GM21390 (cell line): Measurements from ENCODE around the gene CLN6.

Source experiments
- ATAC-seq: cut with Tn5 transposase; IDR thresholded peaks from one replicate; pipeline ENCODE4 v1.9.1; 2021; ENCODE audit not compliant: unreplicated experiment

CLN6 gene

DNA sequence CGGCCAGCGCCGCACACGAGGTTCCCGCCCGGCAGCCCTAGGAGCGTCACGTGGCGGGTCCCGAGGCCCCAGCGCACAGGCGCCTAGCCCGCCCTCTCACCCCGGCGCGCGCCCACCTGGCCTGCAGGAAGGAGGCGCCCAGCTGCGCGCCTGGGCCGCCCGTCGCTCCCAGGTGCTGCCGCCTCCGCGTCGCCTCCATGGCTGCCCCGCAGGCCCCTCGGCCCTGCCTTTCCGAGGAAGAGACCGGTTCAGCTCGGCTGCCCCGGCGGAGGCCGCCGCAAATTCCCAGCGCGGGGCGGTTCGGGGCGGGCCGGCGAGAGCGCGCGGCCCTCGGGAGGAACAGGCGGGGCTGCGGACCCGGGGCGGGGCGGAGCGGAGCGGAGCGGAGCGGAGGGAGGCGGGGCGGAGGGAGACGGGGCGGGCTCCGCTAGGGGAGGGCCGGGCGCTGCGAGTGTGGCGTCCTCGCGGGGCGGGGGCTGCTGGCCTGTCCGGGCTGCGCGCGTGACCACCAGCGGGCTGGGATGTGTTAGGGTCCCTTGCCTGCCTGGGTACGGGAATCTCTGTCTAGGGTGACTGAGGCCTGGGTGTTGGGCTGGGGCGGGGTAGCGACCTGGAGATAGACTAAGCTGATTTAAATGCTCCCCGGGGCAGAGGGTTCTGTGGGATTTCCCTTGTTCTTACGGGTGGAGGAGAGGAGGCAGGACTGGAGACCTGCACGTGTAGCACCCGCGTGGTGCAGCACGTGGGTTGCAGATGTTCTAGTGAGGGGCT, at the start of gene CLN6:
Gene CLN6 (minus strand): TSS at position 343 of the 771 bp plus-strand sequence. CDS start 144 bp downstream, at position 199.
- ATAC-seq, result peak; percentile 68

DNA sequence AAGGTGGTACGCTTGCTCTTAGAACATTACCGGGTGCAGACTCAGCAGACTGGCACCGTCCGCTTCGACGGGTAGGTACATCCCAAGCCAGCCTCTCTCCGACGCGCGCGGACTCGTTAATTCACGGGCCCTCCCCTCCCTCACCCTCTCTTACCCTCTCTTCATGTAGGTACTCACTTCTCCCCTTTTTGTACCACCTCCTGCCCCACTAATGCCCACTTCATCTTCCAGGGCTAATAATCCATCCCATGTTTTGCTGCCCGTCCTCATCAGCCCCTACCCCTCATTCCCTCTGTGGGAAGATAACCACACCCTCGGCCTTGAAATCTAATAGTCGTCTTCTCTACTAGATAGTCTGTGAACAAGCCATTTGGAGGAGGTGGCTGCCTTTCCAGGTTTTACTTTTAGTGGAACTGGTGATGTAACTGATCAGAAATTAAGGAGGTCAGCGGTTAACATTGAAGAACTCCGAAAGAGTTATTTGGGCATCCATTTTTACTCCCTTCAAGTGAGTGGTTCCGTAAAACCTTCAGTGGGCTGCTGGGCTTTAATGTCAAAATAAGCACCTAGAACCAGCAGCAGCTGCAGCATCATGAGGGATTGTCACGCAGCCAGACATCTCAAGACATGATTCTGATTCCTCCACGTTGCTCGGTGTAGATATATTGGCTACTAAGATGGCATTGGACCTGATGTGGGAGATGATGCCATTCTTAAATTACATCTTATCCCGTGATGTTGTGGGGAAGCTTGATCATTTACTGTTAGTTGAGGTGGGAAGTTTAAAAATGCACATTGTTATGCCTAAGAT, 49.3 kb upstream of the CLN6 start:
- ATAC-seq, result no peak

DNA sequence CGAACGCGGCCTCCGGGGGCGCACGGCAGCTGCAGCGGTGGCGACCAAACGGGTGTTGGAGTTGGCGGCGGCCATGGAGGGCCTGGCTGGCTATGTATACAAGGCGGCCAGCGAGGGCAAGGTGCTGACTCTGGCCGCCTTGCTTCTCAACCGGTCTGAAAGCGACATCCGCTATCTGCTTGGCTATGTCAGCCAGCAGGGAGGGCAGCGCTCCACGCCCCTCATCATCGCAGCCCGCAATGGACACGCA, 48.7 kb upstream of the CLN6 start:
- ATAC-seq, result no peak

DNA sequence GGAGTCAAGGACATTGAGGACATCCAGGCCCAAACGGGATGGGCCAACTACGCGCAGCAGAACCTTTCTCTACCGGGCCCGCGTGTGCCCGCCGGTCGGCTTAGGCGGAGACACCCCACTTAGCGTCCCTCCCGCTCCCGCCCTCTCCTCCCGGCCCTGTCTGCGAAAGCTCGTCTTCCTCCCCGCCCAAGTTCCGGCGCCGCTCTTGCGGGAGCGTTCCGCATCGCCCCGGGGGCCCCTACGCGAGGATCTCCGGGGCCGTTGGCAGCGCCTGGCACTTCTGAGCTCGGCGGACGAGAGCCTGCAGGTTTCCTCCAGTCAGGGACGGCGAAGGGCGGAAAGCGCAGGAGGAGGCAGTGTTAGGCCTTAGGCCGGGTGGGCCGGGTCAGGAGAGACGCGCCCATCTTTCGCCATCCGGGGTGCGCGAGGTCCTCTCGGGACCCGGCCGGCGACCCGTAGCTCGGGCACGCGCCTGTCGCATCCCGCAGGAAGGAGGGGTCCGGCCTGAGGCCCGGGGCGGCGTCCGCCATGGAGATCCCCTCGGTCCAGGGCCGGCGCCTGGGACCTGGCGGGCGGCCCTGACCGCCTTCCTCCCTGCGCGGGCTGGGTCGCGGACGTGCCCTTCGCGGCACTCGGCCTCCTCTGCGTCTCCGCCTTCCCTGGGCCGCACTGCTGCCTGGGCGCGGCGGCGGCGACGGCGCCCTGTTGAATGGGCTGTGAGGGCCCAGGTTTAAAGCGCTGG, 48.2 kb upstream of the CLN6 start, which contains the start of gene FEM1B:
Gene FEM1B (plus strand): TSS at position 143 of the 742 bp plus-strand sequence. CDS start 673 bp downstream, outside the sequence.
- peak; percentile 62 for ATAC-seq

DNA sequence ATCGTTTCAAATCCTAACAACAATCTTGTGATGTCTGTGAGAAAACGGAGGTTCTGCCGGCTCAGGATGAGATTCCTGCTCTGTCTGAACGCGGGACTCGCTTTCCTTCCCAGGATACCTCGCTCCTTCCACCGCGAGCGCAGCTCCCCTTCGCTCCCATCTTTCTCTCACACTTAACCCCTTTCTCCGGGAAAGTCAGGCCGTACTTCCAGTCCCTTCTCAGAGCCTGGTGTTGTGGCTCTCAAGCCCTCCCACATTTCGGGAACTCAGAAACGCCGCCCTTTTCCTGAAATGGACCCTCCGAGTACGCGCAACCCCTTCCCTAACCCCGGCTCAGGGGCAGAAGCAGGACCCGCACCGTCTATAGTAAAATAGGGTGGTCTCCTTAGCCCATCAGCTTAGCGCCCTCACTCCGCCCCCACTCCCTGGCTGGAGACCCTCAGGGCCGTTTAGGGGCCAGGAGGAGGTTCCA, 47.6 kb upstream of the CLN6 start:
- ATAC-seq, result peak; percentile 14

DNA sequence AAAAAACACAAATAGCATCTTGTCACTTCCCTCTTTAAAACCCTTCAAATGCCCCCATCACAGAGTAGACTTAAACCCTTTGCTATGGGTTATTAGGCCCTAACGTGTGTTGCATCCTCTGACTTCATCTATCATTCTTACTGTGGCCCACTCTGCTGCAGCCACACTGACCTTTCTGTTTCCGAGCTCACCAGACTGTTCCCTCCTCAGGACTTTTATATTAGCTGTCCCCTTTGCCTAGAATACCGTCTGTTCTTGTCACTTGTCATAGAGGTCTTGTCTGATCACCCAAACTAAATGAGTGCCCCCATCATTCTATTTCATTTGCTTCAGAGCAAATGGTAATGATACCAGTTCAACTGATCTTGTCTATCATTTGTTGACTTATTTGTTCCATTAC, 47.1 kb upstream of the CLN6 start:
- no peak for ATAC-seq

DNA sequence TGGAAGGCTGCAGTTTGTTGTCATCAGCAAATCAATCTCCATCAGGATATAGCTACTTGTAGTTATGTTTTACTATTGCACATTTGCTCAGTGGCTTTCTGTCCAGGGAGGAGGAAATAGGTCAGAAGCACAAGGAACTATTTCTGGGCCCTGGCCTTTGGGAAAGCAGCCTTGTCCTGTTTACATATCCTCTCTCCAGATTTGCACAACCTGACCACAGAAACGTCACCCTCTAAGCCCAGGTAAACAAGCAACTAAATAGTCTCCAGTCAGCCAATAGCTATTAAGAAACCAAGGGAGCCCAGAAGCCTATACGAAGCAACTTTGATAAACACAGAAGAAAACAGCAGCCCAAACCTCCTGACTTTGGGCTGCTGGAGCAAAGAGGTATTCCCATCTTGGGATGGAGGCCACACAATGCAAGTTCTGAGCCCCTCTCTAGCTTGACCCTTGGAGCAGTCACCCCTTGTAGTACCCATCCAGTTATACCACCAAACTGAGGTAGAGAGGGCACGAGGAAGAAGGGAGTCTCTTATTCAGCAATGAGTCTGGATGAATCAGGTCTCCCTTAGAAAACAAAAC, 45.7 kb upstream of the CLN6 start:
- ATAC-seq, result no peak

DNA sequence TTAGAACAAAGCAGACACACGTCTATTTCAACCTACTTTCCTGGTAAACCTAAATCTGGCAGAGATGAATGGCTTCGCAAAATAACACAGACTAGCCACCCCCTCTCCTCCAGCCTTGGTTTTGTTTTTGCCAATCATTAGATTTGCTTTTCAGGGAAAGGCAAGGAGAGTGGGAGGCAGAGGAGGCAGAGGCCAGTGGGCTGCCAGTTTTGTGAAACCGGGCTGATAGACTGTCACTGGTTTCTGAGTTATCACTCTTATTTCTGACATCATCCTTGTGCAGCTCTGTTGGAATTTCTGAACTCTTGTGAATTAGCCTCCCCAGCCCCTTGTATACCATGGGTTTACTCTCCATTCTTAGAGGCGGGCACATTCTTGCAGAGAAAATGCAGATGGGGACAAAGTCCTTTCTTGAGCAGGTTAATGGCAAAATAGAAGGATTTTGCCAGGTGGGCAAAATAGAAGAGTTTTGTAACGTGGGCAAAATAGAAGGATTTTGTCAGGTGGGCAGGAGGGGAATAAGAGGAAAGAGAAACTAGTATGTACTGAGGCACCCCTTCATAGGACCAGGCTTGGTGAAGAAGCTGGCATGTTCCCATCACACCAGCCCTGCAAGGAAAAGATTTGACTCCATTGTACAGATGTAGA, 44.8 kb upstream of the CLN6 start:
- ATAC-seq, result no peak

DNA sequence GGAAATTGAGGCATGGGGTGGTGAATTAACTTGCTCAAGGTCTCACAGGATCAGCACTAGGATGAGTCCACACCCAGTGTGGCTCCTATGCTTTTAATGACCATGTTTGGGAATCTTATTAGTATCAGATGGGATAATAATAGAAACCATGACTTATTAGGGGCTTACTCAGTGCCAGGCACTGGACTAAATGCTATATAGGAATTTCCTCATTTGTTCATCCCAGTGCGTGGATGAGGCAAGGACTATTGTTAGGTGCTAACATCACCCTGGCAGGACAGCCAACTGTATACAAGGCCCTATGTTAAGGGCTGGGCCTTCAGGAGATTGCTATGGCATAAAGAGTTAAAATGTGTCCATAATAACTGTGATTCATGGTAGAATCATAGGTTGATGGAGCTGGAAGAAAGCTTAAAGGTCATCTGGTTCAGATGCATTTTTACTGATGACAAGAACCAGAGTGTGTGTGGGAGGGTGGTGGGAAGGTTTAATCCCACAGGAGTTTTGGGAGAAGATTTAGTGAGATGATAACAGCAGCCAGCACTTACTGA, 43.3 kb upstream of the CLN6 start:
- no peak for ATAC-seq

DNA sequence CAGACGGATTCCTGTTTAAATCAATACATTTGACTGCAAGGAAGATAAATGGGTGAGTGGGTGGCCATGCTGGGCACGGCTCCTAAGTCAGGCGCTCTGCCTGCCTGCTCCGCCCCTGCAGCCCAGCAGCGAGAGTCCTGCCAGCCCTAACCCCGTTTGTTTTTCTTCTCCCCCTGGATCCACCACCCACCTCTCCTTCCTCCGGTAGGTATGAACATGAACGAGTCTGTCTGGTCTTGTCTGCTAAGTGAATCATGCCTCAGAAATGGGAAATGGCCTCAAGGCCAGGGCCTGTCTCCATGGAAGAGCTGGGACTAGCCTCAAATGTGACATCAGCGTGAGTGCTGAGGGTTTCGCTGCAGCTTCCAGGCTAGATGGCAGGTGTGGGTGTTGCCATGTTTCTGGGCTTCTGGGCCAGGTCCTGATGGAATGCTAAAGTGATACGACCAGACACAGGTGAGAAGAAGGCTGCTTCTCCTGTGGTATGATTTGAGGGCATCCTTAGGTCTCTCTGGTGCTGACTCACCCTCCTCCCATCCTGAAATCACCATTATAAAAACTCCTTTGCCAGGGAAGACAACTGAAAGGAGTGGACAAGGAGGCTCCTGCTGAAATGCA, 42.4 kb upstream of the CLN6 start:
- ATAC-seq, result no peak

DNA sequence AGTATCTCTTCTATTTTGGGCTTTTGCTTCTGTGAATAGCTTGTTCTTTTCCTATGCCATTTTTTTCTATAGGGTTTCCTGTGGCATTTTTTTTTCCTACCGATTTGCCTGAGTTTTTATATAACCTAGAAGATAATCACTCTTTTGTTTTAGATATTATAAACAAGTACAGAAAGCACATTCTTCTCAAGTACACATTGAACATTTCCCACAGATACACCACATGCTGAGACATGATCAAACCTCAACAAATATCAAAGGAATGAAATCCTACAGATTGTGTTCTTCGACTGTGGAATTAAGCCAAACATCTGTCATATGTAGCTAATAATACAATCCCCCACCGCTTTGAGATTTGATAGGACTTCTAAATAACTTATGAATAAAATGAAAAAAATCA, 38.9 kb upstream of the CLN6 start:
- no peak for ATAC-seq

DNA sequence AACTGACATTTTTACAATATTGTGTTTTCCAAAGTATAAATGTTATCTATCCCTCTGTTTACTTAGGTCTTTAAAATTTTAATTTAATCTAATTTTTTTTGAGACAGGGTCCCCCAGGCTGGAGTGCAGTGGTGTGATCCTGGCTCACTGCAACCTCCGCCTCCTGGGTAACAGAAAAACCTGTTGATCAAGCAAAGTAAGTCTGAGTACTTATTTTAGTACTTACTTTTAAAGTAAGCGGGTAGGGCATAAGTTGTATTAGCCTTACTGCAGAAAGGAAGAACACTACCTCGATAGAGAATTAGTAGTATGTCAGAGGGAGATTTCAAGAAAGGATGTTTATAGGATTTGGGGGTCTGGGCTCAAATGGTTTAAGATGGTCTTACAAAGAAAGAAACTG, 36.1 kb upstream of the CLN6 start:
- no peak for ATAC-seq

DNA sequence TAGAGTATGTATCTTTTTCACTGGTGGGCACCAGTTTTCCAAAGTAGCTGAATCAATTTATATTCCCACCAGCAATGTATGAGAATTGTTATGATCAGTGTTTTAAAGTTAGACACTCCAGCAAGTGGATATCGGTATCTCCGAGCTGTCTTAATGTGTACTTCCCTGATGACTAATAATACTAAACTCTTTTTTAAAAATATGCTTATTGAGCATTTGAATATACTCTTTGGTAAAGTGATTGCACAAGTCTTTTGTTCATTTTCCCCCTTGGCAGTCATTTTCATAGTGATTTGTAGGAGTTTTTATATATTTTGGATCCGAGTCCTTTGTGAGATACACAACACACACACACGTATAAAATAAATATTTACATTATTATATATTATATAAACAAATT, 35.6 kb upstream of the CLN6 start:
- ATAC-seq, result no peak

DNA sequence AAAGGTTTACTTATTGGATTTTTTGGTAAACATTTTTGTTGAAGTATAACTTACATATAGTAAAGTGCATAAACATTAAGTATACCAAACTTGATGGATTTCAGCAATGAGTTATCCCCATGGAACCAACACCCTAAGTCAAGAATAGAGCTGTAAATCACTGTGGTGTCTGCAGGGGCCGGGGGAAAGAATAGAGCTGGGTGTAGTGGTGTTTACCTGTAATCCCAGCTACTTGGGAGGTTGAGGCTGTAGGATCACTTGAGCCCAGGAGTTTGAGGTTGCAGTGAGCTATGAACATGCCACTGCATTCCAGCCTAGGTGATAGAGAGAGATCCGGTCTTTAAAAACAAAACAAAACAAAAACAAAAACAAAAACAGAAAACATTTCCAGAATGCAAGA, 34.8 kb upstream of the CLN6 start:
- no peak for ATAC-seq

DNA sequence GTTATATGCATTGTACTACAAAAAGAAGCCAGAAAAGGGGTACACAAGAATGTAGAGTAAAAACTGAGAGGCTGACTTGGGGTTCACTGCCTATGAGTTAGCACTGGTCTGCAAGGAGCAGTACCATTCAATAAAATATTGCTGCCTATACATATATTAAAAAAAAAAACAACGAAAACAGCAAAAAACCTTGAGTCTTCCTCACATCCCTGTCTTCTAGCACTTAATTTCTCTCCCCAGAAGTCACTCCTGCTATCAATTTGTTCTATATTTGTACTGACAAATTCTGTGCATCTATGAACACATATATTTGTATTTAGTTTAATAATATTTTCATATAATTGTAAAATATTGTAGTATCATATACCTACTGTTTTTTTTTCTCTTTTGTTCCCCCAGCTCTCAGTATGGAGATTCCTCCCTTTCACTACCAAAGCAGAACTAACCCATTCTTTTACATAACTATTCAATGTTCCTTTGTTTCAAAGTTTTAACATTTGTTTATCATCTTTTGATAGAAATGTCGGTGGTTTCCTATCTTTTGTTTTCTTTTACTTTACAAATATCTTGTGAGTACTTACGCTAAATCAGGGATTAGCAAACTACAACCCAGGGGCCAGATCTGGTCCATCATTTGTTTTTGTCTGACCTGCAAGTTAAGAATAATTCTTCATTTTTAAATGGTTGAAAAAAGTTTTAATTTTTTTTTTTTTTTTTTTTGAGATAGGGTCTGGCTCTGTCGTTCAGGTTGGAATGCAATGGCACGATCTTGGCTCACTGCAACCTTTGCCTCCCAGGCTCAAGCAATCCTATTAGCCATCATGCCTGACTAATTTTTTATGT, 33.2 kb upstream of the CLN6 start:
- ATAC-seq, result no peak

DNA sequence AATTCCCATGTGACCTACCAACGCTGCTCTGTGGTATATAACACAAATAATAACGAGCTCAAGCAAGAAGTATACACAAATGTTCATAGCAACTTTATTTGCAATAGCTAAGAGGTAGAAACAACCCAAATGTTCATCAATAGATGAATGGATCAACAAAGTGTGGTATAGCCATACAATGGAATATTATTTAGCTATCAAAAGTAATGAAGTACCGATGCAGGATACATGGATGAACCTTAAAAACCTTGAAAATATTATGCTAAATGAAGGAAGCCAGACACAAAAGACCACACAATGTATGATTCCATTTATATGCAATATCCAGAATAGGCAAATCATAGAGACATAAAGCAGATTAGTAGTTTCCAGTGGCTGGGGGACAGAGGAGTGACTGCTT, 32.5 kb upstream of the CLN6 start:
- no peak for ATAC-seq

DNA sequence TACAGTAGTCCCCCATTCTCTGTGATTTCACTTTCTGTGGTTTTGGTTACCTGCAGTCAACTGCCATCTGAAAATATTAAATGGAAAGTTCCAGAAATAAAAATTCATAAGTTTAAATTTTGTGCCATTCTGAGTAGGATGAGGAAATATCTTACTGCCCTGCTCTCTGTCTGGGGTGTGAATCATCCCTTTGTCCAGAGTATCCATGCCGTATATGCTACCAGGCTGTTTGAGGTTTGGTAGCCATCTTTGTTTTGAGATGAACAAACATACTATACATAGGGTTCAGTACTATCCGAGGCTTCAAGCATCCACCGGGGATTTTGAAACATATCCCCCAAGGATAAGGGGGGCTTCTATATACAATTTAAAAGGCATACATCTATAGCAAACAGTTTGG, 31.7 kb upstream of the CLN6 start:
- ATAC-seq, result no peak

DNA sequence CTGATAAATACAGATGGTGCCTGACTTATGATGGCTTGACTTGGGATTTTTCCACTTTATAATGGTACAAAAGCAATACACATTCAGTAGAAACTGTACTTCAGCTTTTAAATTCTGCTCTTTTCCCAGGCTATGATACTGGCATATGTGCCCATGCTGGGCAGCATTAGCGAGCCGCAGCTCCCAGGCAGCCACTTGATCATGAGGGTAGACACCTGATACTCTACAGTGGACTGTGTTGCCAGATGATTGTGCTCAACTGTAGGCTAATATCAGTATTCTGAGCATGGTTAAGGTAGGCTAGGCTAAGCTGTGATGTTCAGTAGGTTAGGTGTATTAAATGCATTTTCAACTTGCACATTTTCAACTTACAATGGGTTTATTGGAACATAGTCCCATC, 30.4 kb upstream of the CLN6 start:
- ATAC-seq, result no peak

DNA sequence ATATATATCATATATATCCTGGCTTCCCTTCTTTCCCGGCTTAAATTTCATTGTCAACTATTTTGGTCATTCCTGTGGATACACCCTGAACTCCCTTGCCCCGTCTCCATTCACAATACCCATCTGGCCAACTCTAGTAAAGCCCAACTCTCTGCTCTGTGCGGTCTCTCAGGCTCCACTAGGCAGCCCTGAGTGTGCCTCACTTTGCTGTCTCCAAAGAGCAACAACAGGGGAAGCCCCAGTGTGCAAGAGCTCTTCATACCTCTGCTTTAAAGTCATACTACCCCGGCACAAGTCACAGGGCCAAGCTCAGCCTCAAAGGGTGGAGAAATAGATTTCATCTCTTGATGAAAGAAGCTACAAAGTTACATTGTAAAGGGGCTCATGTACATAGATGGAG, 29.2 kb upstream of the CLN6 start:
- ATAC-seq, result no peak
